Mesendoderm (in vitro differentiated cells): Measurements from ENCODE around the gene IFT57.

Experiments used
- DNase-seq: peaks from one replicate; pipeline ENCODE4 v3.0.0; 2013
- H2AK5ac ChIP-seq: 2 replicates; pipeline ENCODE4 v1.6.1; 2013; ENCODE audit warnings: low read length, inconsistent platforms
- H2BK120ac ChIP-seq: 2 replicates; pipeline ENCODE4 v1.6.1; 2013; ENCODE audit warnings: low read depth, mild to moderate bottlenecking, low read length, moderate library complexity, mixed read lengths
- H2BK15ac ChIP-seq: replicated peaks from 2 replicates; pipeline ENCODE4 v1.6.1; 2013; ENCODE audit warnings: low read depth, mild to moderate bottlenecking, moderate library complexity
- H2BK5ac ChIP-seq: 2 replicates; pipeline ENCODE4 v1.6.1; 2013; ENCODE audit warnings: low read length, inconsistent platforms
- H3K18ac ChIP-seq: 2 replicates; pipeline ENCODE4 v1.6.1; 2013; ENCODE audit warnings: mild to moderate bottlenecking, low read length, mixed read lengths
- H3K23ac ChIP-seq: one replicate; pipeline ENCODE4 v1.6.1; 2013; ENCODE audit warnings: low read length
- H3K27ac ChIP-seq: 2 replicates; pipeline ENCODE4 v1.5.1; 2013; ENCODE audit warnings: low read depth, mild to moderate bottlenecking, inconsistent platforms, low read length, moderate library complexity
- H3K27me3 ChIP-seq: 2 replicates; pipeline ENCODE4 v1.6.1; 2013; ENCODE audit warnings: low read length, control low read depth, mild to moderate bottlenecking, inconsistent platforms; ENCODE audit not compliant: insufficient read depth, poor library complexity
- H3K36me3 ChIP-seq: 2 replicates; pipeline ENCODE4 v1.6.1; 2013; ENCODE audit warnings: low read length, inconsistent platforms; ENCODE audit not compliant: control insufficient read depth, insufficient read depth
- H3K4ac ChIP-seq: one replicate; pipeline ENCODE4 v1.6.1; 2013; ENCODE audit warnings: low read depth, mild to moderate bottlenecking, low read length, moderate library complexity
- H3K4me1 ChIP-seq: 2 replicates; pipeline ENCODE4 v1.6.1; 2013; ENCODE audit warnings: low read depth, low read length, inconsistent platforms; ENCODE audit not compliant: control insufficient read depth
- H3K4me2 ChIP-seq: 2 replicates; pipeline ENCODE4 v1.6.1; 2013; ENCODE audit warnings: low read length
- H3K4me3 ChIP-seq: 2 replicates; pipeline ENCODE4 v1.5.1; 2013; ENCODE audit warnings: mild to moderate bottlenecking, low read length
- H3K56ac ChIP-seq: one replicate; pipeline ENCODE4 v1.6.1; 2013; ENCODE audit warnings: low read length
- H3K79me1 ChIP-seq: 2 replicates; pipeline ENCODE4 v1.6.1; 2013; ENCODE audit warnings: low read length, inconsistent platforms
- H3K79me2 ChIP-seq: 2 replicates; pipeline ENCODE4 v1.6.1; 2013; ENCODE audit warnings: mild to moderate bottlenecking, low read length; ENCODE audit not compliant: control insufficient read depth, insufficient read depth
- H3K9ac ChIP-seq: 2 replicates; pipeline ENCODE4 v1.6.1; 2013; ENCODE audit warnings: low read length, inconsistent platforms
- H4K5ac ChIP-seq: one replicate; pipeline ENCODE4 v1.6.1; 2013; ENCODE audit warnings: low read length
- H4K8ac ChIP-seq: one replicate; pipeline ENCODE4 v1.6.1; 2013; ENCODE audit warnings: low read depth, mild to moderate bottlenecking, control low read depth, low read length, moderate library complexity
- WGBS: extraction: QIAGEN DNeasy Blood & Tissue Kit; methylation state at CpG from one replicate; pipeline ENCODE4 v1.1.7; 2013; ENCODE audit warnings: low lambda C conversion rate, missing lambda C conversion rate; ENCODE audit not compliant: insufficient coverage; ENCODE audit errors: extremely low coverage; 5-methylcytosine and 5-hydroxymethylcytosine counted together

Gene IFT57

DNA sequence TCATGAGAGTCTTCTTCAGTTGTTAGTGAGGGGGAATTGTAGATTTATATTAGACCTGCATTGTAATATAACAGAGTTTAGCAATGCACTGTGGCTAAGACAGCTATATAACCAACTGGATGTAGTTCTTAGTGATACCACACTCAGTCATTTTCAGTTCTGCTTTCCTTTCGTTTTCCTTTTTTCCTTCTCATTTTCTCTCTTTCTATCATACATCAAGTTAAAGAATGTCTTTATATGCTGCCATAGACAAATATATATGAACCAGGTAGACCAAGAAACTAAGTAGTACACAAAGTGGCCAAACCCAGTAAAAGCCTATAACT, 87.7 kb downstream of the IFT57 start:
- Histone ChIP-seq H3K79me1 (no peaks in the 10 kb centered on the region), H3K56ac (no peak overlapping the region), H3K27ac (no peak overlapping the region), H3K27me3 (no peaks in the 10 kb centered on the region), H3K23ac (no peak overlapping the region), H3K4me2 (no peak overlapping the region), H4K8ac (no peak overlapping the region), H2BK15ac (no peak overlapping the region), H4K5ac (no peak overlapping the region), H3K9ac (no peak overlapping the region), H3K79me2 (no peaks in the 10 kb centered on the region), H3K4me1 (no peaks in the 10 kb centered on the region), H3K4ac (no peak overlapping the region), H3K4me3 (no peak overlapping the region), H2BK120ac (no peak overlapping the region), H3K36me3 (no peaks in the 10 kb centered on the region), H2AK5ac (no peak overlapping the region), H3K18ac (no peak overlapping the region), H2BK5ac (no peak overlapping the region)
- WGBS = no CpG with 5 or more reads among the region's 1 CpG
- DNase-seq = no peak

DNA sequence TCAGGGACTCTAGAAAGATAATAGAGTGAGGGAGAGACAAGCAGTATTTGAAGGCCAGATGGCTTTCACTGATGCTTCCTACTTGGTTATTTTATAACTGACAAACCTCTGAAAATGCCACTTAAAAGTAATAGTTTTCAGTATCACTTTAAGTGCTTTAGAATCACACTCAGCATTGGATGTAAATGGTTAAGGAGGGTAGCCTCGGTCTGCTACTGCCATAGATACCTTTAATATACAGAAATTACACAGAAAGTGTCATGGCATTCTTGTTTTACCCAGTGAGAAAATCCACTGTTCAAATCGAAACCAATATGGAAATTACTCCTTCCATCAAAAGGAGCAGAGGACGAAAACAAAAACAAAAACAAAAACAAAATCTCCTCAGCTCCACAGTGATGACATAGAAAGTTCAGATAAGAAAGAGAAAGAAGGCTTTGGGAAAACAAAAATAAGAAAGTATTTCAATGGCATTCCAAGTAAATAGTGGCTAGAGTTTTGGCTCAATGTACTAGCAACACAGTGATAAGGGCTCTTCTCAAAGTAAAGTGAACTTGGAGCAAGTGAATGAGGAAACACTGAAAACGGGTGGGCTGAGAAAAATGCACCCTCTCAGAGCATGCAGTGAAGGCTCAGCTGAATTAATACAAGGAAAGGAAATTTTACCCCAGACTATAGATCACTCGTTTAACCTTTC, 88.2 kb downstream of the IFT57 start:
- Histone ChIP-seq H3K56ac (no peak overlapping the region), H3K79me1 (no peaks in the 10 kb centered on the region), H3K4me2 (no peak overlapping the region), H4K5ac (no peak overlapping the region), H3K36me3 (no peaks in the 10 kb centered on the region), H3K9ac (no peak overlapping the region), H3K4me3 (no peak overlapping the region), H3K4ac (no peak overlapping the region), H3K27me3 (no peaks in the 10 kb centered on the region), H2AK5ac (no peak overlapping the region), H3K4me1 (no peaks in the 10 kb centered on the region), H3K27ac (no peak overlapping the region), H3K23ac (no peak overlapping the region), H3K79me2 (no peaks in the 10 kb centered on the region), H2BK5ac (no peak overlapping the region), H3K18ac (no peak overlapping the region), H2BK120ac (no peak overlapping the region), H2BK15ac (no peak overlapping the region), H4K8ac (no peak overlapping the region)
- no peak for DNase-seq
- no CpG with 5 or more reads among the region's 5 CpGs for WGBS

- Histone ChIP-seq H3K79me2 (no peaks in the 10 kb centered on the region), H3K4me2 (no peak overlapping the region), H3K36me3 (no peaks in the 10 kb centered on the region), H2BK120ac (no peak overlapping the region), H3K79me1 (no peaks in the 10 kb centered on the region), H3K4ac (no peak overlapping the region), H3K4me1 (no peaks in the 10 kb centered on the region), H2BK15ac (no peak overlapping the region), H2BK5ac (no peak overlapping the region), H3K18ac (no peak overlapping the region), H4K5ac (no peak overlapping the region), H4K8ac (no peak overlapping the region), H3K23ac (no peak overlapping the region), H2AK5ac (no peak overlapping the region), H3K9ac (no peak overlapping the region), H3K27me3 (no peaks in the 10 kb centered on the region), H3K56ac (no peak overlapping the region), H3K27ac (no peak overlapping the region), H3K4me3 (no peak overlapping the region)
- no peak for DNase-seq
These were observed 89.2 kb downstream of the IFT57 start for GRCh38 chr3:108133048-108133369.

DNA sequence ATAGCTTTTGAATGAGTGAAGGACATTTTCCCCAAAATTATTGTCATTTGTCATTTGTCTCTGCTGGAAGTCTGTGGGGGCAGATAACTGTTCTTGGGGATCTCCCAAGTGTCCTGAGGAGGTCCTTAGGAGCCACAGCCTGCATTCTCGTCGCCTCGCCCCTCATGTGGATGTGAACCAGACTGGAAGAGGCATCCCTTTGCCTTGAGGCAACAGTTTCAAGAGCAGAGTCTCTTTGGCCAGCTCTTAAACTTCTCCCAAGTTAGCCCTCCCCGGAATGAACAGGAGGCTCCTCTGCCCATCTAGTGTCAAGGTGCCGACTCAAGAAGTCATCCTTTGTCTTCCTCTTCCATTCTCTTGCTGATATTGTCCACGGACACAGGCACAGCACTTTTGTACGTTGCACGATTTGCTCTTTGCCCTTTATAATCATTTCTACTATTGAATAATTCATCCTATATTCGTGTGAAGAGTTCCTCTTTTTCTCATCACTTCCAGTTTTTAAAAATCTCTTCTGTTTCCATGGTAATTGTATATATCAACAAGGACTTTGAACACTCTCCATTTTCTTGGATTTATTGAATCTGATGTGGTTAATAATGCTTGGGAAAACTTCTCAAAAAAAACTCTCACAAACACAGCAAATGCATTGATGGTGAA, 90.6 kb downstream of the IFT57 start:
- Histone ChIP-seq H3K23ac (no peak overlapping the region), H2BK5ac (no peak overlapping the region), H3K4ac (no peak overlapping the region), H3K9ac (no peak overlapping the region), H3K56ac (no peak overlapping the region), H3K4me1 (no peaks in the 10 kb centered on the region), H3K18ac (no peak overlapping the region), H3K27me3 (no peaks in the 10 kb centered on the region), H3K27ac (no peak overlapping the region), H3K4me3 (no peak overlapping the region), H3K4me2 (no peak overlapping the region), H3K79me1 (no peaks in the 10 kb centered on the region), H4K8ac (no peak overlapping the region), H2BK15ac (no peak overlapping the region), H3K79me2 (no peaks in the 10 kb centered on the region), H2AK5ac (no peak overlapping the region), H4K5ac (no peak overlapping the region), H2BK120ac (no peak overlapping the region), H3K36me3 (no peaks in the 10 kb centered on the region)
- no CpG with 5 or more reads among the region's 9 CpGs for WGBS
- no peak for DNase-seq

GRCh38 chr3:108130701-108131474, 91.3 kb downstream of the IFT57 start:
- Histone ChIP-seq H3K79me2 (no peaks in the 10 kb centered on the region), H2BK120ac (no peak overlapping the region), H3K18ac (no peak overlapping the region), H3K27me3 (no peaks in the 10 kb centered on the region), H2BK5ac (no peak overlapping the region), H3K27ac (no peak overlapping the region), H3K36me3 (no peaks in the 10 kb centered on the region), H2BK15ac (no peak overlapping the region), H3K23ac (no peak overlapping the region), H3K4me2 (no peak overlapping the region), H3K56ac (no peak overlapping the region), H3K4me1 (no peaks in the 10 kb centered on the region), H4K5ac (no peak overlapping the region), H3K4me3 (no peak overlapping the region), H3K4ac (no peak overlapping the region), H2AK5ac (no peak overlapping the region), H3K9ac (no peak overlapping the region), H3K79me1 (no peaks in the 10 kb centered on the region), H4K8ac (no peak overlapping the region)
- DNase-seq = no peak
